Left ventricle myocardium inferior (tissue), 1 donor: ENCODE results near the gene RPRD2. TPM values are rescaled to one million over a fixed set of nuclear protein-coding genes. Genes with fewer than 3 reads are reported as not detected.

Experiments
- DNase-seq: peaks from one replicate; pipeline ENCODE4 v3.0.0-alpha.2; 2020
- H3K27ac ChIP-seq: fragments of 200-600 bp; replicated peaks from 2 replicates; pipeline ENCODE4 v1.8.0; 2021
- H3K27me3 ChIP-seq: fragments of 200-600 bp; 2 replicates; pipeline ENCODE4 v1.8.0; 2021; ENCODE audit warnings: low read depth
- H3K36me3 ChIP-seq: fragments of 200-600 bp; 2 replicates; pipeline ENCODE4 v1.8.0; 2021
- H3K4me1 ChIP-seq: fragments of 200-600 bp; 2 replicates; pipeline ENCODE4 v1.8.0; 2021
- H3K4me3 ChIP-seq: fragments of 200-600 bp; 2 replicates; pipeline ENCODE4 v1.8.0; 2021; ENCODE audit warnings: mild to moderate bottlenecking, moderate library complexity
- H3K9me3 ChIP-seq: fragments of 200-600 bp; replicated peaks from 2 replicates; pipeline ENCODE4 v1.8.0; 2021
- CTCF ChIP-seq: fragments of 200-600 bp; IDR thresholded peaks from 2 replicates; pipeline ENCODE4 v1.8.0; 2021; ENCODE audit warnings: antibody characterized with exemption, mild to moderate bottlenecking, borderline replicate concordance
- intact Hi-C: fragments of 100-400 bp; cut with micrococcal nuclease; formaldehyde crosslinking; loops from one replicate; pipeline ENCODE4 v1.11.0; 2022
- total RNA-seq: library from RNA; stranded (reverse); fragmentation: NEBNext Ultra II Directional; extraction: Animal tissue kit (Norgen Biotek cat#: 25700); gene quantifications from one replicate; pipeline ENCODE4 v1.2.1, GENCODE V29; 2021
- donor health status: DM: no; HTN: yes; CAD: no; lungs with severe emphysema.

Gene RPRD2
- total RNA-seq, 1 donor from 2014 or later, result 22.9 TPM

GRCh38 chr1:150415800-150416199 lies 51.9 kb downstream of the RPRD2 start:
- H3K9me3 ChIP-seq, result no peaks in the 10 kb centered on the region
- intact Hi-C loops, result no loop called here

GRCh38 chr1:150420560-150421265 lies 56.8 kb downstream of the RPRD2 start:
- Histone ChIP-seq H3K4me3 (no peak overlapping the region), H3K4me1 (peaks cover 15% of the 10 kb centered on the region), H3K27me3 (no peaks in the 10 kb centered on the region), H3K9me3 (no peaks in the 10 kb centered on the region), H3K27ac (no peak overlapping the region), H3K36me3 (peaks cover 28% of the 10 kb centered on the region)
- intact Hi-C loops, result no loop called here
- DNase-seq, result no peak
- no peak for TF ChIP-seq CTCF

More at GRCh38 chr1:150415800-150416199, 51.9 kb downstream of the RPRD2 start:
- Histone ChIP-seq H3K27me3 (no peaks in the 10 kb centered on the region), H3K4me1 (peaks cover 19% of the 10 kb centered on the region), H3K36me3 (peaks cover 28% of the 10 kb centered on the region), H3K27ac (no peak overlapping the region), H3K4me3 (no peak overlapping the region)
- DNase-seq, result no peak
- no peak for TF ChIP-seq CTCF

GRCh38 chr1:150422541-150422940 lies 58.6 kb downstream of the RPRD2 start:
- no peak for DNase-seq
- no peak overlapping the region for H3K27ac ChIP-seq
- peaks cover 15% of the 10 kb centered on the region for H3K4me1 ChIP-seq
- H3K27me3 ChIP-seq, result no peaks in the 10 kb centered on the region
- intact Hi-C loops, result no loop called here
- TF ChIP-seq CTCF, result no peak
- H3K36me3 ChIP-seq, result peaks cover 26% of the 10 kb centered on the region
- H3K4me3 ChIP-seq, result no peak overlapping the region
- no peaks in the 10 kb centered on the region for H3K9me3 ChIP-seq

GRCh38 chr1:150429805-150430204 lies 65.9 kb downstream of the RPRD2 start:
- peak; percentile 36 for TF ChIP-seq CTCF
- Histone ChIP-seq H3K36me3 (peaks cover 4% of the 10 kb centered on the region), H3K4me1 (no peaks in the 10 kb centered on the region), H3K27me3 (no peaks in the 10 kb centered on the region), H3K27ac (no peak overlapping the region), H3K4me3 (no peak overlapping the region), H3K9me3 (no peaks in the 10 kb centered on the region)
- intact Hi-C loops, result no loop called here
- no peak for DNase-seq

- no peaks in the 10 kb centered on the region for H3K9me3 ChIP-seq
- H3K4me3 ChIP-seq, result no peak overlapping the region
- no peaks in the 10 kb centered on the region for H3K27me3 ChIP-seq
- intact Hi-C loops, result no loop called here
- no peak for TF ChIP-seq CTCF
- peaks cover 7% of the 10 kb centered on the region for H3K4me1 ChIP-seq
- no peak for DNase-seq
- peaks cover 63% of the 10 kb centered on the region for H3K36me3 ChIP-seq
- no peak overlapping the region for H3K27ac ChIP-seq
Observed at GRCh38 chr1:150441121-150441520, 77.2 kb downstream of the RPRD2 start.
